ENCODE measurements around the gene HIF3A.
A peak's percentile ranks its signal among the peaks of the same experiment; 100 is the strongest.
"Not testable (repeated sequence)": the region's sequence is repeated elsewhere in the genome, so short reads cannot be mapped to it uniquely, and the experiment has no call there.

HIF3A gene

GRCh38 chr19:46306501-46306900, 9.7 kb downstream of the HIF3A start:
- Mint-ChIP-seq H3K27ac (no peak overlapping the region), H3K4me3 (no peak overlapping the region), H3K27me3 (no peaks in the 10 kb centered on the region), H3K4me1 (no peaks in the 10 kb centered on the region), H3K36me3 (peaks cover 5% of the 10 kb centered on the region), H3K9me3 (no peaks in the 10 kb centered on the region)

GRCh38 chr19:46308510-46308909, 11.7 kb downstream of the HIF3A start:
- no peaks in the 10 kb centered on the region for H3K9me3 Mint-ChIP-seq
- H3K27me3 Mint-ChIP-seq, result no peaks in the 10 kb centered on the region
- H3K36me3 Mint-ChIP-seq, result peaks cover 5% of the 10 kb centered on the region
- H3K4me3 Mint-ChIP-seq, result no peak overlapping the region
- H3K27ac Mint-ChIP-seq, result no peak overlapping the region
- H3K4me1 Mint-ChIP-seq, result no peaks in the 10 kb centered on the region

GRCh38 chr19:46309056-46309455, 12.2 kb downstream of the HIF3A start:
- H3K36me3 Mint-ChIP-seq, result peaks cover 5% of the 10 kb centered on the region
- no peaks in the 10 kb centered on the region for H3K9me3 Mint-ChIP-seq
- H3K27me3 Mint-ChIP-seq, result no peaks in the 10 kb centered on the region
- H3K4me1 Mint-ChIP-seq, result no peaks in the 10 kb centered on the region
- no peak overlapping the region for H3K4me3 Mint-ChIP-seq
- no peak overlapping the region for H3K27ac Mint-ChIP-seq

GRCh38 chr19:46311444-46311843, 14.6 kb downstream of the HIF3A start:
- Mint-ChIP-seq H3K27ac (no peak overlapping the region), H3K4me1 (no peaks in the 10 kb centered on the region), H3K36me3 (peaks cover 2% of the 10 kb centered on the region), H3K4me3 (no peak overlapping the region), H3K27me3 (no peaks in the 10 kb centered on the region), H3K9me3 (no peaks in the 10 kb centered on the region)

GRCh38 chr19:46313540-46314469, 17.0 kb downstream of the HIF3A start:
- not testable (repeated sequence) for H3K4me3 Mint-ChIP-seq, H3K9me3 Mint-ChIP-seq, H3K36me3 Mint-ChIP-seq, H3K4me1 Mint-ChIP-seq, H3K27me3 Mint-ChIP-seq, H3K27ac Mint-ChIP-seq

- Mint-ChIP-seq H3K9me3 (no peaks in the 10 kb centered on the region), H3K27ac (peak overlapping the region; percentile 72), H3K4me3 (no peak overlapping the region), H3K4me1 (no peaks in the 10 kb centered on the region), H3K27me3 (no peaks in the 10 kb centered on the region), H3K36me3 (no peaks in the 10 kb centered on the region)
These were observed 20.5 kb downstream of the HIF3A start for GRCh38 chr19:46317339-46317738.

GRCh38 chr19:46319613-46320012, 22.8 kb downstream of the HIF3A start:
- no peak overlapping the region for H3K4me3 Mint-ChIP-seq
- H3K27me3 Mint-ChIP-seq, result no peaks in the 10 kb centered on the region
- H3K27ac Mint-ChIP-seq, result no peak overlapping the region
- H3K4me1 Mint-ChIP-seq, result no peaks in the 10 kb centered on the region
- no peaks in the 10 kb centered on the region for H3K9me3 Mint-ChIP-seq
- H3K36me3 Mint-ChIP-seq, result no peaks in the 10 kb centered on the region

- no peaks in the 10 kb centered on the region for H3K4me1 Mint-ChIP-seq
- no peaks in the 10 kb centered on the region for H3K36me3 Mint-ChIP-seq
- H3K9me3 Mint-ChIP-seq, result no peaks in the 10 kb centered on the region
- H3K27me3 Mint-ChIP-seq, result no peaks in the 10 kb centered on the region
- H3K27ac Mint-ChIP-seq, result no peak overlapping the region
- no peak overlapping the region for H3K4me3 Mint-ChIP-seq
These were observed 23.7 kb downstream of the HIF3A start for GRCh38 chr19:46320559-46320958.

GRCh38 chr19:46321653-46322052, 24.8 kb downstream of the HIF3A start:
- Mint-ChIP-seq H3K36me3 (no peaks in the 10 kb centered on the region), H3K4me3 (no peak overlapping the region), H3K9me3 (no peaks in the 10 kb centered on the region), H3K27ac (no peak overlapping the region), H3K4me1 (no peaks in the 10 kb centered on the region), H3K27me3 (no peaks in the 10 kb centered on the region)

- H3K4me1 Mint-ChIP-seq, H3K27me3 Mint-ChIP-seq, H3K27ac Mint-ChIP-seq, H3K9me3 Mint-ChIP-seq, H3K36me3 Mint-ChIP-seq, H3K4me3 Mint-ChIP-seq: not testable (repeated sequence)
These were observed 26.4 kb downstream of the HIF3A start for GRCh38 chr19:46323227-46323626.

GRCh38 chr19:46324277-46324676, 27.4 kb downstream of the HIF3A start:
- Mint-ChIP-seq H3K27me3 (no peaks in the 10 kb centered on the region), H3K36me3 (peaks cover 3% of the 10 kb centered on the region), H3K27ac (no peak overlapping the region), H3K4me3 (no peak overlapping the region), H3K9me3 (no peaks in the 10 kb centered on the region), H3K4me1 (no peaks in the 10 kb centered on the region)

GRCh38 chr19:46326608-46327007, 29.8 kb downstream of the HIF3A start:
- no peak overlapping the region for H3K27ac Mint-ChIP-seq
- no peak overlapping the region for H3K4me3 Mint-ChIP-seq

GRCh38 chr19:46328079-46328478, 31.2 kb downstream of the HIF3A start:
- Mint-ChIP-seq H3K36me3 (peaks cover 5% of the 10 kb centered on the region), H3K27me3 (peaks cover 2% of the 10 kb centered on the region), H3K4me1 (no peaks in the 10 kb centered on the region), H3K27ac (no peak overlapping the region), H3K4me3 (no peak overlapping the region), H3K9me3 (no peaks in the 10 kb centered on the region)

More at GRCh38 chr19:46326608-46327007, 29.8 kb downstream of the HIF3A start:
- peaks cover 5% of the 10 kb centered on the region for H3K36me3 Mint-ChIP-seq
- H3K9me3 Mint-ChIP-seq, result no peaks in the 10 kb centered on the region
- no peaks in the 10 kb centered on the region for H3K4me1 Mint-ChIP-seq
- H3K27me3 Mint-ChIP-seq, result peaks cover 2% of the 10 kb centered on the region

GRCh38 chr19:46330319-46330918, 33.6 kb downstream of the HIF3A start:
- H3K27me3 Mint-ChIP-seq, result peaks cover 2% of the 10 kb centered on the region
- H3K4me3 Mint-ChIP-seq, result no peak overlapping the region
- H3K9me3 Mint-ChIP-seq, result no peaks in the 10 kb centered on the region
- H3K36me3 Mint-ChIP-seq, result peaks cover 5% of the 10 kb centered on the region
- no peaks in the 10 kb centered on the region for H3K4me1 Mint-ChIP-seq
- peak overlapping the region; percentile 27 for H3K27ac Mint-ChIP-seq

GRCh38 chr19:46337487-46337886, 40.6 kb downstream of the HIF3A start:
- H3K27ac Mint-ChIP-seq, result no peak overlapping the region
- H3K27me3 Mint-ChIP-seq, result no peaks in the 10 kb centered on the region
- H3K36me3 Mint-ChIP-seq, result no peaks in the 10 kb centered on the region
- H3K4me1 Mint-ChIP-seq, result no peaks in the 10 kb centered on the region
- H3K9me3 Mint-ChIP-seq, result no peaks in the 10 kb centered on the region
- H3K4me3 Mint-ChIP-seq, result no peak overlapping the region

- Mint-ChIP-seq H3K9me3 (no peaks in the 10 kb centered on the region), H3K4me1 (no peaks in the 10 kb centered on the region), H3K4me3 (no peak overlapping the region), H3K27me3 (no peaks in the 10 kb centered on the region), H3K36me3 (no peaks in the 10 kb centered on the region), H3K27ac (no peak overlapping the region)
These were observed 42.6 kb downstream of the HIF3A start for GRCh38 chr19:46339446-46339845.

Measured in activated naive CD4-positive, alpha-beta T cell treated with anti-CD3 and anti-CD28 coated beads, Interleukin-2, amount 50 U/mL, for 24 hours (primary cell).